GM12864 (cell line): Measurements from ENCODE around the gene ASB9.
"Not testable (repeated sequence)": the region's sequence is repeated elsewhere in the genome, so short reads cannot be mapped to it uniquely, and the experiment has no call there.

Experiments used
- DNase-seq: peaks from one replicate; pipeline ENCODE4 v3.0.0-alpha.2; 2011; ENCODE audit warnings: low read depth
- H3K4me3 ChIP-seq: 2 replicates; pipeline ENCODE4 v1.5.1; 2011; ENCODE audit warnings: mild to moderate bottlenecking, low read depth, low read length, control low read depth
- CTCF ChIP-seq: IDR thresholded peaks from 2 replicates; pipeline ENCODE4 v1.5.1; 2011; ENCODE audit warnings: low read depth, mild to moderate bottlenecking, moderate library complexity, low read length, control low read depth, inconsistent platforms; ENCODE audit errors: missing control alignments

Gene ASB9

GRCh38 chrX:15274946-15275345 is 5.1 kb upstream of the ASB9 start:
- H3K4me3 ChIP-seq, result no peak overlapping the region
- no peak for TF ChIP-seq CTCF
- DNase-seq, result no peak

- H3K4me3 ChIP-seq, result not testable (repeated sequence)
These were observed 3.4 kb upstream of the ASB9 start for GRCh38 chrX:15273275-15273674.

GRCh38 chrX:15271757-15272156 is 1.9 kb upstream of the ASB9 start:
- no peak for DNase-seq
- no peak for TF ChIP-seq CTCF
- H3K4me3 ChIP-seq, result no peak overlapping the region

More at GRCh38 chrX:15273275-15273674, 3.4 kb upstream of the ASB9 start:
- DNase-seq, result not testable (repeated sequence)

GRCh38 chrX:15269120-15269519 is 763 bp downstream of the ASB9 start:
- no peak for TF ChIP-seq CTCF
- no peak for DNase-seq
- H3K4me3 ChIP-seq, result no peak overlapping the region

- no peak for TF ChIP-seq CTCF
- no peak for DNase-seq
- no peak overlapping the region for H3K4me3 ChIP-seq
These were observed 15.0 kb downstream of the ASB9 start for GRCh38 chrX:15254852-15255251.

- DNase-seq, result no peak
- no peak for TF ChIP-seq CTCF
- H3K4me3 ChIP-seq, result no peak overlapping the region
These were observed 24.0 kb downstream of the ASB9 start for GRCh38 chrX:15245896-15246295.

GRCh38 chrX:15244421-15244820 is 25.5 kb downstream of the ASB9 start:
- H3K4me3 ChIP-seq, result no peak overlapping the region
- TF ChIP-seq CTCF, result no peak
- DNase-seq, result no peak
